ENCODE results near the gene PLIN1.

PLIN1 gene

DNA sequence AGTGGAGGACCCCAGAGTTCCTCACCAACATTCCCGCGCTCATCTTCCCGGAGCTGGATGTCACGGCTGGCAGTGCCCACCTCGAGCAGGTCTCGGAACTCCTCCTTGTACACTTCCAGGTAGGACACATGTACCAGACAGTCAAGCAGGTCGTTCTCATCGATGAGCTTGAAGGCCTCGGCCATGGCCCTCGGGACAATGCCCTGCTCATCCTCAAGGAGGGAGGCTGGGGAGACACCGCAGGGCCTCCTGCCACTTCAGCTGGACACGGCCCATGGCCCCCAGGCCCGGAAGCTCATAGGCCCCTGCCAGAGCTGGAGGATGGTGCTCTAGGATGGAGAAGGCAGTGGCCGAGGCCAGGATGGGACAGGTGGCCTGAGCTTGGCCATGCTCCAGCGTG is 29.5 kb downstream of the PLIN1 start:
- H3K4me1 Mint-ChIP-seq (ENCODE audit: low read depth): peaks cover 9% of the 10 kb centered on the region
- H3K36me3 Mint-ChIP-seq (ENCODE audit: low read depth): peaks cover 4% of the 10 kb centered on the region
- peaks cover 23% of the 10 kb centered on the region for H3K27me3 Mint-ChIP-seq
- H3K4me3 Mint-ChIP-seq: no peak overlapping the region
- no peak overlapping the region for H3K27ac Mint-ChIP-seq
- H3K9me3 Mint-ChIP-seq: no peaks in the 10 kb centered on the region

DNA sequence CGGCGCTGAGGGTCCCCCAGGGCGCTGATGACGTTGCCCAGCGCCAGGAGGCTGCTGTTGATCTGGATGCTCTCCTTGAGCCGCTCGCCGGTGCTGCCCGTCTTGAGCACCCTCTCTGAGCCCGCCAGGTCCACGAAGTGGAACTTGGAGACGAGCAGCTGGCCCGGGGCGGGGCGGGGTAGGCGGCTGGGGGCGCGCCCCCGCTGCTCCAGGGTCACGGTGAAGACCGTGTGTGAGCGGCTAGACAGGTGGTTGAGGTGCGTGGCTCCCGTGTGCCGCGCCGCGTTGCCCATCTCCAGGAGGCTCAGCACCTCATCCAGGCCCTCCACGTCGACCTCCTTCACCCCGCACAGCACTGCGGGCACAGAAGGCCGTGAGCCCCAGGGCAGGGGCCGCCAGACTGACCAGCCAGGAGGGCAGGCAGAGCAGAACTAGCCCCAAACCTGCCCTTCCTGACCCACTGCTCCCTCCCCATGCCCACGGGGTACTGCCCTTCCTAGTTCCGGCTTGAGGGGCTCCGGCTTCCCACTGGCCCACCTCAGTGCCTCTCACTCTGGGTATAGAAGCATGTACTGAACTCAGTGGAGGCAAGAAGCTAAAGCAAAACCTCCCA is 30.0 kb downstream of the PLIN1 start:
- Mint-ChIP-seq H3K36me3 (ENCODE audit: low read depth) (no peaks in the 10 kb centered on the region), H3K4me1 (ENCODE audit: low read depth) (peaks cover 4% of the 10 kb centered on the region), H3K27me3 (peaks cover 17% of the 10 kb centered on the region), H3K9me3 (no peaks in the 10 kb centered on the region), H3K27ac (no peak overlapping the region), H3K4me3 (no peak overlapping the region)

DNA sequence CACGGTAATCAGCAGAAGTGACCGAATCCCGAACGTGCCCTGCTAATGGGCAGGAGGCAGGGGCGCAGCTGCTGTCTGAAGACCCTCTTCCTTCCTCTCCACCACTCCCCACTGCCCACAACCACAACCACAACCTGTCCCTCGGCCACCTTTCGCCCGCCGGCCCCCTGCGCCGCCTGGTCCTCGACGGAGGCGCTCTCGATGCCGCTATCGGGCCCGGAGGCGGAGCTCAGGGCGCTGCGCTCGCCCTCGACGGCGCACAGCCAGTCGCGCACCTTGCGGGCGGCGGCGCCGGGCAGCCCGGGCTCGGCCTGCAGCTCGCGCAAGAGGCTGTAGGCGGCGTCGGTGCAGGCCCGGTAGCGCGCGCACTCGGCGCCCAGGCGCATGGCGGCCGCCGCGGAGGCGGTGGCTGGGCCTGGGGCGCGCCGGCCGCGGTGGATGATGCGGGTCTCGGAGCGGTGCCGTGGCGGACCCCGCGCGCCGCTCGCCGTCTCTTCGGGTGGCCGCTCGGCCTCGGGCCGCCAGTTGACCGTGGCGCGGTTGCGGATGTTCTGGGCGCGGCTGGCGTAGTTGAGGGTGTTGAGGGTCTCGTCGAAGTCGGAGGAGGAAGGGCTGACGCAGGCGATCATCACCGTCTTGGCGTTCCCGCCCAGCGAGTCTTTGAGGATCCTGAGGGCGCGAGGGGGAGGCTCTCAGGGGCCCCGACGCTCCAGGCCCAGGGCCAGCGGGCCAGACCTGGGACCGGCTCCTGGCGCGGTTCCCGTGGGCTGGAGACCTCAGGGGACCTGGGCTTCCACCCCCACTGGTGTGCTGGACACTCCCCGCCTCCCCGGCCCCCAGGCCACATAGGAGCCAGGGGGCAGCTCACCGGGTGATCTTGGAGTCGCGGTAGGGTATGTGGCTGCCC is 30.8 kb downstream of the PLIN1 start:
- Mint-ChIP-seq H3K4me3 (no peak overlapping the region), H3K27me3 (peaks cover 10% of the 10 kb centered on the region), H3K9me3 (no peaks in the 10 kb centered on the region), H3K4me1 (ENCODE audit: low read depth) (peaks cover 4% of the 10 kb centered on the region), H3K27ac (no peak overlapping the region), H3K36me3 (ENCODE audit: low read depth) (no peaks in the 10 kb centered on the region)

DNA sequence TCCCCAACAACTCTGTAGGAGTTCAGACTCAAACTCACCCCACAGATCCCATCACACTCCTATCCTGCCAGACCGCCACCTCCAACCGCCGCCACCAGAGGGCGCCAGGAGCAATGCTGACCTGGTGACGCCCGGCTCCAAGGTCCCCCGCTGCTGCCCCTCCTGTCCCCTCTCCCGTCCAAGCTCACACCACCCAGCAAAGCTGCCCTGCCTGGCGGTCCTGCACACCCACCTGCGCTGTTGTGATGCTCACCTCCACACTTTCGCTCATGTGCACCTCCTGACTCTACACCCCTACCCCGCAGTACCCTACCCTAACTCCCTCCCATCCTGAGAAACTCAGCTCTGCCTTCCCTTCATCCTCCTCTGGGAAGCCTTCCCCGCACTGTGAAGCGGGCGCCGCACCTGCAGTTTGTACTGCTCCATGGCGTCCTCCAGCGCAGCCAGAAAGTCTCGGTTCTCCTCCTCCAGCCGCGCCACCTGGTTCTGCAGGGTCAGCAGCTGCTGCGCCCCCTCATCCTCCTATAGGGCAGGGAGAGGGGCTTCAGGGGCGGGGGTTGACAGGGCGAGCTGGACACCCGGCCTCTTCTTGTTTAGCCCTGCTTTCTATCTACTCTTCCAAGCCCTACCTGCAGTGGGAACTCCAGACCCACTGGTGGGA is 31.8 kb downstream of the PLIN1 start:
- no peaks in the 10 kb centered on the region for H3K36me3 Mint-ChIP-seq (ENCODE audit: low read depth)
- no peak overlapping the region for H3K4me3 Mint-ChIP-seq
- peaks cover 3% of the 10 kb centered on the region for H3K27me3 Mint-ChIP-seq
- no peaks in the 10 kb centered on the region for H3K9me3 Mint-ChIP-seq
- H3K4me1 Mint-ChIP-seq (ENCODE audit: low read depth): peaks cover 4% of the 10 kb centered on the region
- H3K27ac Mint-ChIP-seq: no peak overlapping the region

DNA sequence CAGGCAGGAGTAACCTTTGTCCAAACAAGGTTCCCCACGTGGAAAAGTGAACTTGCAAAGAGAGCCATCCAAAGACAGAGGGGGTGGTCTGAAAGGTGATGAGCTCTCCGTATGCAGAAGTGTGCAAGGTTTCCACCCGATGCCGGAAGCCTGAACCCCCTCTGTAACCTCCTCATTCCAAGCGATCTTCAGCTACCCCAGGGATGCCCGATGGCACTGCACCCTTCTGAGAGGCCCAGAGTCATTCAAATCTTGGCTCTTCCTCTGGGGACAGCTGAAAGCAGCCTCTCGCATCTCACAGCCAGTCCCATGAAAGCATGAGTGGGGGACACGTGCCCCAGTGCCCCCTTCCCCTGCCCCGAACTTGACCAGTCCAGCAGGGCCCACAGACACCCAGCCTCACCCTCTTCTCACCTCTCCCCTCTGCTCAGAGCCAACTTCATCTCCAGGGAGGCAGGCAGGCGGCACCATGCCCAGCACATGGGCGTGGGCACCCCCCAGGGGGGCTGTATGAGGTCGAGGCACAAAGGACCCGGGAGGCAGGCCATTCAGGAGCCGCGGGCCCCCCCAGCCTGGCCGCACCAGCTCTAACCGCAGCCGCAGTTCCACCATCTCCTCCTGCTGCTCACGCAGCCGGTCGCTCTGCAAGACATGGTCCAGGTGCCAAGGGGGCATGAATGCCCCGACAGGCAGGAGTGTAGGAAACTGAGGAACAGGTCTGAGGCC is 32.6 kb downstream of the PLIN1 start:
- Mint-ChIP-seq H3K9me3 (no peaks in the 10 kb centered on the region), H3K27me3 (no peaks in the 10 kb centered on the region), H3K4me3 (no peak overlapping the region), H3K4me1 (ENCODE audit: low read depth) (peaks cover 4% of the 10 kb centered on the region), H3K36me3 (ENCODE audit: low read depth) (no peaks in the 10 kb centered on the region), H3K27ac (no peak overlapping the region)

DNA sequence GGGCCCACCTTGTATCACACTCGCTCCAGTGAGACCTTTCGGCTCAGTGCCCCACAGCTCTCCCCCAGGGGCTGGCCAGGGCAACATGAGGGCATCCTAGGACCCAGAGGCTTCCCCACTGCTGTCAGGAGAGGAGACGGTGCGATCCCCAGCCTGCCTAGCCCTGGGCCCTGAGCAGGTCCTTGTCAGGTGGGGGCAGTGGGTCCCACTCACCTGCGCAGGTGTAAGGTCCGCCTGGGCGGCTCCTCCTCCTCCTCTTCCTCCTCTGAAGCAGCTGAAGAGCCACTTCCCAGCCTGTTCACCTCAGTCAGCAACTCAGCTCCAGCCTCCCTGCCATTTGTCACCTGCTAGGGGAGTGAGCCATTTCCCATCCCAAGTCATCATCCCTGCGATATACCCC is 33.5 kb downstream of the PLIN1 start:
- Mint-ChIP-seq H3K27me3 (no peaks in the 10 kb centered on the region), H3K4me3 (no peak overlapping the region), H3K27ac (no peak overlapping the region), H3K4me1 (ENCODE audit: low read depth) (peaks cover 4% of the 10 kb centered on the region), H3K36me3 (ENCODE audit: low read depth) (no peaks in the 10 kb centered on the region), H3K9me3 (no peaks in the 10 kb centered on the region)

DNA sequence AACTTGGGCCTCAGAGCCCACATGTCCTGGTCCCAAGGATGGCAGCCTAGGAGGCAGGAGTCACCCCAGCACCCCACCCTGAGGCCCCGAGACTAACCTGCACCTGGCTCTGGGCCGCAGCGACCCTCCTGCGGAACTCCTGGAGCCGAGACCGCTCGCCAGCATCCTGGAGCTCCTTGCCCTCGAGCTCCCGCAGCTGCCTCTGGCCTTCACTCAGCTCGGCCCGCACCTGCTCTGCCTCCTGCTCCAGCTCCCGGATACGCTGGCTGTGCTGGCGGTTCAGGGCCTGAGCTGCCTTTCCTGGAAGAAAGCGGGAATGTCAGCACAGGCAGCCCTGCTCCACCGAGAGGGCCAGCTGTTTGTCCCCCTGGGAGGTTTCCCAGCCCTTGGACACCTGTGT is 37.1 kb downstream of the PLIN1 start:
- no peaks in the 10 kb centered on the region for H3K36me3 Mint-ChIP-seq (ENCODE audit: low read depth)
- no peaks in the 10 kb centered on the region for H3K27me3 Mint-ChIP-seq
- H3K9me3 Mint-ChIP-seq: no peaks in the 10 kb centered on the region
- no peaks in the 10 kb centered on the region for H3K4me1 Mint-ChIP-seq (ENCODE audit: low read depth)
- no peak overlapping the region for H3K27ac Mint-ChIP-seq
- no peak overlapping the region for H3K4me3 Mint-ChIP-seq

DNA sequence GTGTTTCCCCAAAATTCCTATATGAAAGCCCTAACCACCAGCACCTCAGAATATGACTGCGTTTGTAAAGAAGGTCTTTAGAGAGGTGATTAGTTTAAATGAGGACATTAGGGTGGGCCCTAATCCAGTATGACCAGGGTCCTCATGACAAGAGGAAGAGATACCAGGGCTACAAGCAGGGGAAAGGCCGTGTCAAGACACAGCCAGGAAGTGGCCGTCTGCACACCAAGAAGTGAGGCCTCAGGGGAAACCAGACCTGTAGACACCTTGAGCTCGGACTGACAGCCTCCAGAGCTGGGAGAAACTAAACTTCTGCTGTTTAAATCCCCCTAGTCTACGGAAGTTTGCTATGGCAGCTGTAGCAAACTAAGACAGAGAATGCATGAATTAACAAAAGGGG is 38.1 kb downstream of the PLIN1 start:
- H3K9me3 Mint-ChIP-seq: no peaks in the 10 kb centered on the region

DNA sequence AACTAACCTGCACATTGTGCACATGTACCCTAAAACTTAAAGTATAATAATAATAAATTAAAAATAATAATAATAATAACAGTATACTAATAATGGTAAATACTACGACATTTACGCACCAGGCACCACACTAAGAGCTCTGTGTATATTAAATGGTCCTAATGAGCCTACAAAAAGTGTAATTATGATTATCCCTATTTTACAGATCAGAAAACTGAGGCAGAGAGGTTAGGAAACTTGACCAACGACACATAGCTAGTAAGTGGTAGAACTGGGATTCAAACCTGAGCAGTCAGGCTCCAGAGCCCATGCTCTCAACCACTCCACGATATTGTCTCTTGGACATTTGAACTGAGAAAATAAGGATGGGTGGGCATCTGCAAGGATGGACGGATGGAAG is 38.9 kb downstream of the PLIN1 start:
- Mint-ChIP-seq H3K27ac (no peak overlapping the region), H3K27me3 (no peaks in the 10 kb centered on the region), H3K9me3 (peaks cover 3% of the 10 kb centered on the region), H3K4me1 (ENCODE audit: low read depth) (no peaks in the 10 kb centered on the region), H3K36me3 (ENCODE audit: low read depth) (no peaks in the 10 kb centered on the region), H3K4me3 (no peak overlapping the region)

More for the DNA sequence above, 38.1 kb downstream of the PLIN1 start:
- Mint-ChIP-seq H3K36me3 (ENCODE audit: low read depth) (no peaks in the 10 kb centered on the region), H3K4me3 (no peak overlapping the region), H3K27ac (no peak overlapping the region), H3K4me1 (ENCODE audit: low read depth) (no peaks in the 10 kb centered on the region), H3K27me3 (no peaks in the 10 kb centered on the region)

DNA sequence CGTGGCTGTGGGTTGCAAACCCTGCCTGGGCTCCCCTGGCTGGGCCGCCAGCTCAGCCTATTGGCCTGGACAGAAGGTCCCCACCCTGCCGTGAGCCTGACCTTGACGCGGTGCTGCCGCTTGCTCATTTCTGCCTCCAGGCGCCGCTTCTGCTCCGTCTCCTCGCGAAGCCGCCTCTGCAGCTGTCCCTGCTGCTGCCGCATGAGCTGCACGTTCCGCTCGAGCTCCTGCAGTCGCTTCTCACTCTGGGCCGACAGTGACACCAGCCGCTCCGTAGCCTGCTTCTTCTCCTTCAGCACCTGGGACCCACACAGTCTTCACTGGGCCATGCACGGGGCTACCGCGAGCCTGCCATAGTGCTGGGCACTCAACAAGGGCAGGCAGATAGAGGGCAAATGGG is 45.6 kb downstream of the PLIN1 start:
- H3K27ac Mint-ChIP-seq: no peak overlapping the region
- H3K9me3 Mint-ChIP-seq: peaks cover 4% of the 10 kb centered on the region
- no peak overlapping the region for H3K4me3 Mint-ChIP-seq
- peaks cover 5% of the 10 kb centered on the region for H3K4me1 Mint-ChIP-seq (ENCODE audit: low read depth)
- peaks cover 33% of the 10 kb centered on the region for H3K36me3 Mint-ChIP-seq (ENCODE audit: low read depth)
- no peaks in the 10 kb centered on the region for H3K27me3 Mint-ChIP-seq

DNA sequence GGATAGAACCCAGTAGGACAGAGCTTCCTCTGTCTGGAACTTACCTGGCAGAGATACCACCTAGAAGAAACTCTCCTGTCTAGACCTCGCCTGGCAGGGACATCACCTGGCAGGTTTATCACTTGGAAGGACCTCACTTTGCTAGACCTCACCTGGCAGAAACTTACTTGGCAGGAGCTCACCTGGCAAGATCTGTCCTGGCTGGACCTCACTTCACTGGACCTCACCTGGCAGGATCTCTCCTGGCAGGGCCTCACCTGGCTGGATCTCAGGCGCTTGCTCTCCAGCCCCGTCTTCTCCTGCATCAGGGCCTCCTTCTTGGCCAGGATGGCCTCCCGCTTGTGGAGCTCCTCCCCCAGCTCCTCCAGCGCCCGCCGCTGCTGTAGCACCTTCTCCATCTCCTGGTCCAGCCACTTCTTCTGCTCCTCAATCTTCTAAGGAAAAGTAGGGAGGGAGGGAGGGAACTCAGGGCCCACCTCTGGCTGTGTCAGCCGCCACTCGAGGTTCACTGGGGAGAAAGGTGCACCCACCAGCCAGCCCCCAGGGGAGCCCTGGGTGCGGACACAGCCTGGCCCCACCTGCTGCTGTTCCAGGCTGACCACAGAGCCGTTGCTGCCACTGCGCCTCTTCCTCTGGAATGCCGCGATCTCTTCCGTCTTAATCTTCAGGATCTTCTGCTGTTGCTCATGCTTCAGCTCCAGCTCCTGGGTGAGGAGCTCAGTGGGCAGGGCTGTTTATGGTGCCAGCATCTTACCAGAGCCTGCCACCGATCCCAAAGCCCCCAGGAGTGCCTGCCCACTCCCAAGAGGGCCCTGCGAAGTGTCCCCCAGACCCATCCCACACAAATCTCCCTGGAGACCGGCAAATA is 46.4 kb downstream of the PLIN1 start:
- Mint-ChIP-seq H3K36me3 (ENCODE audit: low read depth) (peaks cover 36% of the 10 kb centered on the region), H3K27ac (no peak overlapping the region), H3K4me1 (ENCODE audit: low read depth) (peaks cover 5% of the 10 kb centered on the region), H3K4me3 (no peak overlapping the region), H3K27me3 (no peaks in the 10 kb centered on the region), H3K9me3 (peaks cover 4% of the 10 kb centered on the region)

DNA sequence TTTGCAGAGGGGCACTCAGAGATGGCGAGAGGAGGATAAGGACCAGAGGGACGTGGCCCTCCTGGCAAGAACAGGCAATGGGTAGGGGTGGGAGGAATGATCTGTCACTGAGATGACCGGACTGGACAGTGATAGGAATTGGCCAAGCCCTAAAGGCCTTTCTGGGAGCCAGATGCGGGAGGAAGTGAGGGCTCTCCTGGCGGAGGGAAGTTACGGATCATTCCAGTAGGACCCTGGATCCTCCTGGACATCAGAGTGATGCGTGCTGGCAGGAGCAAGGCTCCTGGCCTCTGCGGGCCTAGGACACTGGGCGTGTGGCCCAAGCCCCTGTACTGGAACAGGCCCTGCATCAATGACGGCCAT is 47.3 kb downstream of the PLIN1 start:
- Mint-ChIP-seq H3K9me3 (peaks cover 4% of the 10 kb centered on the region), H3K27ac (no peak overlapping the region), H3K27me3 (no peaks in the 10 kb centered on the region), H3K4me1 (ENCODE audit: low read depth) (peaks cover 5% of the 10 kb centered on the region), H3K4me3 (no peak overlapping the region), H3K36me3 (ENCODE audit: low read depth) (peaks cover 45% of the 10 kb centered on the region)

DNA sequence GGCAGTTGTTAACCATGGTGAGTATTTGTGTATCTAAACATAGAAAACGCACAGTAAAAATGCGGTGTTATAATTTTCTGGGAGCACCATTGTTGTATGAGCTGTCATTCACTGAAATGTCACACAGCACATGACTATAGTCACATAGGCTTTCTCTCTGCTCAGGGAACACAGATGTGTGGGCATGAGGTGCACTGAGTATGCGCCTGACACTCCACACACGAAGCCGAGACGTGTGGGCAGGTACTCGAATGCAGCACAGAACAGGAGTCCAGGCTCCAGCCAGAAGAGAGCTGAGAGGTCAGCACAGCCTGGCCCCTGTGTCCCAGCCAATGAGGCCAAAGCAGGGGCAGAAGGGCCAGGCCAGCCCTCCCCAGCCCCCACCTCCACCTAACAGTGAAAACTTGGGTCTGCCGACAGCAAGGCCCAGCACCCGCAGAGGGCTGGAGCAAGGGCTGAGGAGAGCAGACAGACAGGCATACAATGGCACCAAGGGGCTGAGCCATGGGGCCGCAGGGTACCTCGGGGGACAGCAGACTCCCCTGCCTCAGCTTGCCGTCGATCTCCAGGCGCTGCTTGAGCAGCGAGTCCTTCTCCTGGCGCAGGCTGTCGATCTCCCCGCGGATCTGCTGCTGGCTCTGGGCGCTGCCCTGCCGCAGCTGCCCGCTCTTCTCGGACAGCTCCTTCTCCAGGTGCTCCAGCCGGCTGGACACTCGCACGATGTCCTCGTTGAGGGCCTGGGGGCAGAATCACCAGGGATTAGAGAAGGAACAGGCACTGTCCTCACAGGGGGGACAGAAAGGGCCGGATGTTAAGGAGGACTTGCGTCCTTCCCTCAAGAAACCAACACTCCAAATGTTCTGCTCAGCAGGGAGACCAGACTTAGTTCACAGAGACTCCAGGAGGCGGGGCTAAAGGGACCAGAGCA is 47.9 kb downstream of the PLIN1 start:
- Mint-ChIP-seq H3K4me1 (ENCODE audit: low read depth) (peaks cover 5% of the 10 kb centered on the region), H3K27me3 (no peaks in the 10 kb centered on the region), H3K36me3 (ENCODE audit: low read depth) (peaks cover 52% of the 10 kb centered on the region), H3K9me3 (peaks cover 4% of the 10 kb centered on the region), H3K27ac (no peak overlapping the region), H3K4me3 (no peak overlapping the region)
